H1 (cell line): ENCODE data around the gene DDX56. TPM values are rescaled to one million over a fixed set of nuclear protein-coding genes. Genes with fewer than 3 reads are reported as not detected.

ENCODE experiments used
- CTCF ChIA-PET: fragments of 300-600 bp; sonication (Branson Sonifier 250); formaldehyde crosslinking; loops from one replicate; lab custom pipeline; 2021; ENCODE audit not compliant: partially characterized antibody; lab: Charles Lee
- POLR2A ChIA-PET: fragments of 300-600 bp; sonication (Branson Sonifier 250); formaldehyde crosslinking; loops from one replicate; lab custom pipeline; 2021; ENCODE audit warnings: inconsistent platforms; ENCODE audit not compliant: partially characterized antibody; lab: Charles Lee
- DNase-seq, 2 experiments: peaks; one replicate each; pipeline versions ENCODE4 v3.0.0 to v3.0.0-alpha.2; 2010 to 2022; ENCODE audit warnings: low spot score in 2 of 2, low read depth in 1 of 2, mixed read lengths in 1 of 2
- FAIRE-seq: peaks from 2 replicates; lab custom pipeline; 2011; peaks lifted over from hg19 to GRCh38; lab: Jason Lieb, UNC
- H2AFZ ChIP-seq: 2 replicates; pipeline ENCODE4 v1.8.1; 2012; ENCODE audit warnings: low read length, inconsistent platforms
- H2AK5ac ChIP-seq: 2 replicates; pipeline ENCODE4 v1.6.1; 2013; ENCODE audit warnings: low read depth, low read length
- H2BK120ac ChIP-seq: replicated peaks from 2 replicates; pipeline ENCODE3; 2013; ENCODE audit warnings: low read depth, low read length, inconsistent platforms
- H2BK12ac ChIP-seq: 2 replicates; pipeline ENCODE4 v1.6.1; 2013; ENCODE audit warnings: low read depth, low read length
- H2BK15ac ChIP-seq: 2 replicates; pipeline ENCODE4 v1.6.1; 2013; ENCODE audit warnings: low read length
- H2BK20ac ChIP-seq: 2 replicates; pipeline ENCODE4 v1.6.1; 2013; ENCODE audit warnings: low read length
- H2BK5ac ChIP-seq: 2 replicates; pipeline ENCODE4 v1.6.1; 2013; ENCODE audit warnings: low read depth, low read length
- H3K14ac ChIP-seq: 2 replicates; pipeline ENCODE4 v1.6.1; 2013; ENCODE audit warnings: inconsistent platforms; ENCODE audit not compliant: insufficient read length
- H3K18ac ChIP-seq: 2 replicates; pipeline ENCODE4 v1.6.1; 2013; ENCODE audit warnings: low read length; ENCODE audit errors: extremely low read depth
- H3K23ac ChIP-seq: 2 replicates; pipeline ENCODE4 v1.6.1; 2013; ENCODE audit warnings: inconsistent platforms; ENCODE audit not compliant: insufficient read length
- H3K23me2 ChIP-seq: 2 replicates; pipeline ENCODE4 v1.6.1; 2013; ENCODE audit warnings: low read depth, low read length
- H3K27ac ChIP-seq: 2 replicates; pipeline ENCODE4 v1.6.1; 2011; ENCODE audit warnings: low read depth, low read length, inconsistent platforms
- H3K27me3 ChIP-seq, 4 experiments: replicated peaks in 1 of 4; 1 replicate in 1 of 4; 2 replicates in 3 of 4; pipeline versions ENCODE4 v1.6.1 to v1.8.1; 2011 to 2013; ENCODE audit warnings: low read length in 3 of 4, mild to moderate bottlenecking in 3 of 4, inconsistent platforms in 2 of 4, mixed read lengths in 2 of 4, moderate library complexity in 1 of 4; ENCODE audit not compliant: control insufficient read depth in 3 of 4, insufficient read depth in 3 of 4; ENCODE audit errors: extremely low read depth in 1 of 4
- H3K36me3 ChIP-seq, 4 experiments: 2 replicates each; pipeline versions ENCODE4 v1.6.1 to v1.8.1; 2011 to 2013; ENCODE audit warnings: mild to moderate bottlenecking in 4 of 4, low read length in 3 of 4, moderate library complexity in 2 of 4, control low read depth in 1 of 4, inconsistent platforms in 1 of 4; ENCODE audit not compliant: insufficient read depth in 4 of 4, control insufficient read depth in 2 of 4
- H3K4ac ChIP-seq: replicated peaks from 2 replicates; pipeline ENCODE3; 2013; ENCODE audit warnings: low read length, low read depth, mixed read lengths, inconsistent platforms; ENCODE audit not compliant: insufficient read length
- H3K4me1 ChIP-seq, 4 experiments: replicated peaks in 1 of 4; 1 replicate in 1 of 4; 2 replicates in 3 of 4; pipeline versions ENCODE4 v1.6.1 to v1.8.1; 2011 to 2013; ENCODE audit warnings: low read length in 3 of 4, inconsistent platforms in 2 of 4, mixed read lengths in 1 of 4; ENCODE audit not compliant: insufficient read depth in 4 of 4, control insufficient read depth in 3 of 4
- H3K4me2 ChIP-seq, 2 experiments: 2 replicates each; pipeline versions ENCODE4 v1.6.1 to v1.8.1; 2011 to 2013; ENCODE audit warnings: low read depth in 2 of 2, low read length in 2 of 2, control low read depth in 1 of 2, inconsistent platforms in 1 of 2, mild to moderate bottlenecking in 1 of 2; ENCODE audit not compliant: insufficient read depth in 1 of 2
- H3K4me3 ChIP-seq, 4 experiments: fragments of 200-600, 300-600 bp in 1 of 4; sonication (generic), shearing (Covaris generic), sonication (Bioruptor Twin) in 1 of 4; 2 replicates each; pipeline versions ENCODE4 v1.5.1 to v1.8.1; 2011 to 2016; ENCODE audit warnings: low read length in 4 of 4, low read depth in 3 of 4, control low read depth in 2 of 4, inconsistent platforms in 2 of 4, mild to moderate bottlenecking in 2 of 4, mixed read lengths in 1 of 4, moderate library complexity in 1 of 4; ENCODE audit not compliant: insufficient read depth in 2 of 4; ENCODE audit errors: extremely low read depth in 1 of 4
- H3K56ac ChIP-seq: replicated peaks from 2 replicates; pipeline ENCODE3; 2013; ENCODE audit warnings: low read depth, mild to moderate bottlenecking, mixed read lengths, low read length, inconsistent platforms; ENCODE audit not compliant: insufficient read length
- H3K79me1 ChIP-seq: 2 replicates; pipeline ENCODE4 v1.6.1; 2013; ENCODE audit warnings: low read depth, low read length, control low read depth
- H3K79me2 ChIP-seq, 2 experiments: 2 replicates each; pipeline versions ENCODE4 v1.6.1 to v1.8.1; 2012 to 2013; ENCODE audit warnings: low read length in 2 of 2, mild to moderate bottlenecking in 2 of 2, inconsistent platforms in 1 of 2; ENCODE audit not compliant: insufficient read depth in 2 of 2, control insufficient read depth in 1 of 2
- H3K9ac ChIP-seq, 4 experiments: replicated peaks in 1 of 4; 1 replicate in 1 of 4; 2 replicates in 3 of 4; pipeline versions ENCODE4 v1.6.1 to v1.8.1; 2011 to 2013; ENCODE audit warnings: low read depth in 3 of 4, low read length in 3 of 4, control low read depth in 2 of 4, mild to moderate bottlenecking in 2 of 4, moderate library complexity in 2 of 4, inconsistent platforms in 1 of 4; ENCODE audit errors: extremely low read depth in 1 of 4
- H3K9me3 ChIP-seq, 2 experiments: 2 replicates each; pipeline versions ENCODE4 v1.6.1 to v1.8.1; 2012 to 2013; ENCODE audit warnings: mild to moderate bottlenecking in 2 of 2, moderate library complexity in 2 of 2, control low read depth in 1 of 2, inconsistent platforms in 1 of 2, low read depth in 1 of 2, low read length in 1 of 2, mixed read lengths in 1 of 2; ENCODE audit not compliant: insufficient read depth in 2 of 2
- H4K20me1 ChIP-seq, 2 experiments: replicated peaks in 1 of 2; 2 replicates each; pipeline versions ENCODE3 to v1.8.1; 2011 to 2013; ENCODE audit warnings: inconsistent platforms in 2 of 2, low read length in 2 of 2, mild to moderate bottlenecking in 1 of 2; ENCODE audit not compliant: insufficient read depth in 2 of 2, control insufficient read depth in 1 of 2
- H4K5ac ChIP-seq: 2 replicates; pipeline ENCODE4 v1.6.1; 2013; ENCODE audit warnings: low read length, low read depth, mixed read lengths, inconsistent platforms; ENCODE audit not compliant: insufficient read length
- H4K8ac ChIP-seq: 2 replicates; pipeline ENCODE4 v1.8.0; 2013; ENCODE audit warnings: mild to moderate bottlenecking, moderate library complexity, low read length, inconsistent platforms; ENCODE audit not compliant: insufficient read depth; ENCODE audit errors: extremely low read depth
- H4K91ac ChIP-seq: replicated peaks from 2 replicates; pipeline ENCODE3; 2013; ENCODE audit warnings: low read length, mixed read lengths, inconsistent platforms; ENCODE audit not compliant: insufficient read length
- BCL11A ChIP-seq, 2 experiments: IDR thresholded peaks; one replicate each; pipeline ENCODE4 v1.6.1; 2011; ENCODE audit warnings: low read depth in 2 of 2, low read length in 2 of 2, mild to moderate bottlenecking in 2 of 2
- CBX5 ChIP-seq: fragments of 300-800, 300-1000 bp; sonication (generic); IDR thresholded peaks from 2 replicates; pipeline ENCODE4 v1.7.1; 2016; ENCODE audit warnings: antibody characterized with exemption, low read length, low read depth
- CHD2 ChIP-seq: IDR thresholded peaks from 2 replicates; pipeline ENCODE4 v1.6.1; 2012; ENCODE audit warnings: low read length, improper control_type of control experiment
- CREB1 ChIP-seq: IDR thresholded peaks from 2 replicates; pipeline ENCODE4 v1.6.1; 2012; ENCODE audit warnings: inconsistent platforms
- EGR1 ChIP-seq: IDR thresholded peaks from 2 replicates; pipeline ENCODE4 v1.6.1; 2011; ENCODE audit warnings: low read depth, low read length, borderline replicate concordance
- FOSL1 ChIP-seq: IDR thresholded peaks from 2 replicates; pipeline ENCODE4 v1.6.1; 2011; ENCODE audit warnings: mild to moderate bottlenecking, low read depth, low read length, moderate library complexity; ENCODE audit not compliant: insufficient read depth
- KDM5A ChIP-seq: fragments of 200-600 bp; IDR thresholded peaks from 2 replicates; pipeline ENCODE4 v1.7.1; 2012; ENCODE audit warnings: mild to moderate bottlenecking, low read length, inconsistent platforms, mixed read lengths
- RAD21 ChIP-seq, 2 experiments: IDR thresholded peaks in 1 of 2; conservative IDR thresholded peaks in 1 of 2; 2 replicates each; pipeline ENCODE4 v1.6.1; 2011; ENCODE audit warnings: low read depth in 2 of 2, low read length in 2 of 2, improper control_type of control experiment in 1 of 2, inconsistent platforms in 1 of 2, mild to moderate bottlenecking in 1 of 2, moderate library complexity in 1 of 2
- SIX5 ChIP-seq: IDR thresholded peaks from 2 replicates; pipeline ENCODE4 v1.6.1; 2011; ENCODE audit warnings: mild to moderate bottlenecking, low read depth, low read length
- SP1 ChIP-seq: IDR thresholded peaks from 2 replicates; pipeline ENCODE4 v1.6.1; 2011; ENCODE audit warnings: low read depth, low read length
- SP4 ChIP-seq: IDR thresholded peaks from 2 replicates; pipeline ENCODE4 v1.6.1; 2012; ENCODE audit warnings: low read length, inconsistent platforms
- TCF12 ChIP-seq: IDR thresholded peaks from 2 replicates; pipeline ENCODE4 v1.6.1; 2011; ENCODE audit warnings: low read depth, mild to moderate bottlenecking, low read length
- WGBS, 2 experiments: shearing (Covaris generic) in 1 of 2; methylation state at CpG; one replicate each; pipeline versions ENCODE4 v1.1.6 to v1.1.7; 2013 to 2015; ENCODE audit warnings: low lambda C conversion rate in 2 of 2, mixed read lengths in 2 of 2, inconsistent platforms in 1 of 2, low coverage in 1 of 2, missing lambda C conversion rate in 1 of 2; ENCODE audit not compliant: insufficient replicate concordance in 2 of 2, insufficient coverage in 1 of 2, insufficient read length in 1 of 2; ENCODE audit errors: extremely low coverage in 1 of 2, missing lambda C conversion rate in 1 of 2; 5-methylcytosine and 5-hydroxymethylcytosine counted together
- polyA plus RNA-seq, 7 experiments: library from polyadenylated mRNA; depleted of rRNA in 3 of 7; stranded (reverse) in 5 of 7; unstranded in 2 of 7; fragments of >200 nt in 5 of 7; fragments of 200-250 nt in 2 of 7; gene quantifications; 1 replicate in 5 of 7; 2 replicates in 1 of 7; 4 replicates in 1 of 7; pipeline versions ENCODE4 v1.2.1 to v1.2.3, GENCODE V29; 2011 to 2013; ENCODE audit warnings: missing spikeins in 2 of 7, mixed read lengths in 2 of 7
- total RNA-seq: library from RNA; stranded (reverse); fragmentation: NEBNext Ultra II Directional; extraction: Animal tissue kit (Norgen Biotek cat#: 25700); gene quantifications from 2 replicates; pipeline ENCODE4 v1.2.1, GENCODE V29; 2021
- TF ChIP-seq, protein P1 (sequence below): IDR thresholded peaks from 2 replicates; pipeline ENCODE4 v1.6.1; 2012; ENCODE audit warnings: inconsistent platforms

Gene DDX56
- total and polyA plus RNA-seq, 2 of the 8 experiments (the other 6 are each of a cell fraction or from before 2014, with no cell fraction given): 56.9 to 81.6 TPM

DNA sequence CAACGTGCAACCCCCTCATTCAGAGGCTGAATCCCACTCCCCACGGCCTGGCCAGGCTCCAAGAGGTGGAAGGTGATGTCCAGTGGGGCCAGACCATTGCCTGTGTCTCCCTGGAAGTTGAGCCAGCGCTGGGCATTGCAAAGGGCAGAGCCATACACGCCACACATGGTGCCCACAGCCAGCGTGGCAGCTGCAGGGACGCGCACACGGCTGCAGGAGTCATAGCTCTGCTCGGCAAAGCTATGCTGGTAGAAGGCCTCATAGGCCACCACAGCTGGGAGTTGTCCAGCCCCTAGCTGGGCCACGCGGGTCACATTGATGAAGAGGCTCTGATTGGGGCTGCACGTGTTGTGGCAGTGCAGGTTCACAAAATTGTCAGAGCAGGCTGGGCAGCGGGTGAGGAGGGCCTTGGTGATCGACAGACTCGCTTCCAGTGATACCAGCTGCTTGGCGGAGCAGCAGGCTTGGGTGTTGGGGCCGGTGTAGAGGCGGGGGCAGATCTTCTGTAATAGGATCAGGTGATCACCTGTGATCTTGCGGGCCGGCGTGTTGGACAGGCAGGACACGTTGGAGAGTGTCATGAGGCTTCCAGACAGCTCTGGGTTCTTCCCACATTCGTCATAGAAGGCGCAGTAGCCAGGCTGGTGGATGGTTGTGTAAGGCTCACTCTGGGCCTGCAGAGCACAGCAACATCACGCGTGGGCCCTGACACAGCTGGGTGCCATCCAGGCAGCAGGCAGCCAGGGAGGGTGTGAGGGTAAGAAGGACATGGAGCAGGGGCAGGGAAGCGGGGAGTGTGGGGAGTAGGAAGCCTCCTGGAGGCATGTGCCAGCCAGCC, 33.8 kb downstream of the DDX56 start:
- no peak overlapping the region for H3K14ac ChIP-seq
- H2AFZ ChIP-seq: no peak overlapping the region
- H3K4me1 ChIP-seq: no peaks in the 10 kb centered on the region
- H4K8ac ChIP-seq: no peak overlapping the region
- H4K20me1 ChIP-seq: no peaks in the 10 kb centered on the region
- POLR2A ChIA-PET: interaction anchor here (0.9 kb wide), 1 partner anchor 26 kb away, joined by 3 read pairs; no protein-coding TSS in a partner anchor
- H3K79me2 ChIP-seq: no peaks in the 10 kb centered on the region
- FAIRE-seq (no peak), DNase-seq (no peak)
- H3K79me1 ChIP-seq: no peaks in the 10 kb centered on the region
- no peak overlapping the region for H2BK120ac ChIP-seq
- H2BK15ac ChIP-seq: no peak overlapping the region
- H3K4me2 ChIP-seq: no peak overlapping the region
- no peak overlapping the region for H4K91ac ChIP-seq
- H3K18ac ChIP-seq: no peak overlapping the region; the same call in 1 of the 2 replicates
- no peaks in the 10 kb centered on the region for H3K36me3 ChIP-seq
- H2BK5ac ChIP-seq: no peak overlapping the region
- H3K56ac ChIP-seq: no peak overlapping the region
- no peaks in the 10 kb centered on the region for H3K23me2 ChIP-seq
- H3K27ac ChIP-seq: no peak overlapping the region
- H3K4me3 ChIP-seq: no peak overlapping the region
- H3K9me3 ChIP-seq: no peaks in the 10 kb centered on the region
- H4K5ac ChIP-seq: no peak overlapping the region
- no peak overlapping the region for H3K4ac ChIP-seq
- WGBS, 2 experiments: 90% methylated on average over 27 of the region's 27 CpGs; no CpG with 5 or more reads in 1 of the 2 experiments
- no peaks in the 10 kb centered on the region for H3K27me3 ChIP-seq
- H2AK5ac ChIP-seq: no peak overlapping the region
- no peak overlapping the region for H2BK20ac ChIP-seq
- H3K23ac ChIP-seq: no peak overlapping the region
- CTCF ChIA-PET: interaction anchor here (0.7 to 10.0 kb wide), 2 partner anchors 24 to 132 kb away, joined by 3 to 98 read pairs; no protein-coding TSS in a partner anchor
- H2BK12ac ChIP-seq: no peak overlapping the region; the same call in 1 of the 2 replicates
- no peak overlapping the region for H3K9ac ChIP-seq
- no peak for TF ChIP-seq SP4
- no peak for TF ChIP-seq SIX5
- no peak for TF ChIP-seq CHD2
- no peak for TF ChIP-seq SP1
- TF ChIP-seq CBX5: no peak
- TF ChIP-seq KDM5A: no peak
- TF ChIP-seq, protein P1, sequence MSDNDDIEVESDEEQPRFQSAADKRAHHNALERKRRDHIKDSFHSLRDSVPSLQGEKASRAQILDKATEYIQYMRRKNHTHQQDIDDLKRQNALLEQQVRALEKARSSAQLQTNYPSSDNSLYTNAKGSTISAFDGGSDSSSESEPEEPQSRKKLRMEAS: no peak
- no peak for TF ChIP-seq CREB1
- TF ChIP-seq TCF12: no peak
- TF ChIP-seq RAD21 (IDR thresholded peaks at IDR 0.05 in 1 of 2, conservative IDR thresholded peaks at IDR 0.05 in 1 of 2; ENCODE audit: low read depth in 2 of 2, low read length in 2 of 2): no peak
- TF ChIP-seq FOSL1: no peak
- TF ChIP-seq BCL11A (IDR thresholded peaks at IDR 0.05; ENCODE audit: low read depth in 2 of 2, low read length in 2 of 2): no peak
- TF ChIP-seq EGR1: no peak
